SJSA1 (cell line): ENCODE measurements around the gene FAM124B. TPM values are rescaled to one million over a fixed set of nuclear protein-coding genes. Genes with fewer than 3 reads are reported as not detected.
"Not testable (repeated sequence)": the region's sequence is repeated elsewhere in the genome, so short reads cannot be mapped to it uniquely, and the experiment has no call there.

Experiments used
- DNase-seq, 2 experiments: peaks; one replicate each; pipeline ENCODE4 v3.0.0-alpha.2; 2015 to 2020; ENCODE audit warnings: low spot score in 2 of 2, low read depth in 1 of 2
- H3K27ac ChIP-seq: fragments of 250-450 bp; sonication (Bioruptor Pico); 2 replicates; pipeline ENCODE4 v1.5.1; 2020; ENCODE audit warnings: mild to moderate bottlenecking, moderate library complexity
- H3K27me3 ChIP-seq: fragments of 250-450 bp; sonication (Bioruptor Pico); replicated peaks from 2 replicates; pipeline ENCODE4 v1.5.1; 2020; ENCODE audit warnings: mild to moderate bottlenecking, moderate library complexity
- H3K36me3 ChIP-seq: fragments of 250-450 bp; sonication (Bioruptor Pico); 2 replicates; pipeline ENCODE4 v1.5.1; 2020; ENCODE audit warnings: mild to moderate bottlenecking
- H3K4me1 ChIP-seq: fragments of 250-450 bp; sonication (Bioruptor Pico); replicated peaks from 2 replicates; pipeline ENCODE4 v1.6.1; 2021; ENCODE audit warnings: mild to moderate bottlenecking
- H3K4me3 ChIP-seq: fragments of 250-450 bp; sonication (Bioruptor Pico); 2 replicates; pipeline ENCODE4 v1.5.1; 2020; ENCODE audit warnings: mild to moderate bottlenecking
- H3K9me3 ChIP-seq: fragments of 250-450 bp; sonication (Bioruptor Pico); replicated peaks from 2 replicates; pipeline ENCODE4 v1.5.1; 2020; ENCODE audit warnings: mild to moderate bottlenecking
- total RNA-seq: library from RNA; depleted of rRNA; stranded (reverse); fragments of >200 nt; shearing (Covaris generic); gene quantifications from 2 replicates; pipeline ENCODE4 v1.2.3, GENCODE V29; 2014

FAM124B gene
- total RNA-seq, 1 experiment from 2014 or later = not detected

- not testable (repeated sequence) for H3K27me3 ChIP-seq, H3K9me3 ChIP-seq, H3K27ac ChIP-seq, H3K4me3 ChIP-seq, H3K36me3 ChIP-seq, H3K4me1 ChIP-seq, DNase-seq
These were observed 19.6 kb downstream of the FAM124B start for GRCh38 chr2:224382280-224382647.

- H3K27me3 ChIP-seq = no peaks in the 10 kb centered on the region; the same call in 1 of the 2 replicates
- H3K4me1 ChIP-seq = no peaks in the 10 kb centered on the region
- no peaks in the 10 kb centered on the region for H3K9me3 ChIP-seq
- DNase-seq = no peak
- no peak overlapping the region for H3K27ac ChIP-seq
- no peak overlapping the region for H3K4me3 ChIP-seq
- H3K36me3 ChIP-seq = no peaks in the 10 kb centered on the region
These were observed 20.2 kb downstream of the FAM124B start for GRCh38 chr2:224381521-224382279.

- DNase-seq = no peak
- Histone ChIP-seq H3K27ac (no peak overlapping the region), H3K9me3 (no peaks in the 10 kb centered on the region), H3K36me3 (no peaks in the 10 kb centered on the region), H3K4me1 (no peaks in the 10 kb centered on the region), H3K4me3 (no peak overlapping the region), H3K27me3 (no peaks in the 10 kb centered on the region)
These were observed 21.9 kb downstream of the FAM124B start for GRCh38 chr2:224379986-224380385.

- Histone ChIP-seq H3K4me1 (no peaks in the 10 kb centered on the region), H3K27me3 (no peaks in the 10 kb centered on the region), H3K36me3 (no peaks in the 10 kb centered on the region), H3K9me3 (no peaks in the 10 kb centered on the region), H3K27ac (no peak overlapping the region), H3K4me3 (no peak overlapping the region)
- DNase-seq = no peak
These were observed 22.7 kb downstream of the FAM124B start for GRCh38 chr2:224379172-224379571.

- no peaks in the 10 kb centered on the region for H3K27me3 ChIP-seq
- no peaks in the 10 kb centered on the region for H3K4me1 ChIP-seq
- no peaks in the 10 kb centered on the region for H3K9me3 ChIP-seq
- no peak for DNase-seq
- no peak overlapping the region for H3K27ac ChIP-seq
- no peak overlapping the region for H3K4me3 ChIP-seq
- no peaks in the 10 kb centered on the region for H3K36me3 ChIP-seq
These were observed 23.2 kb downstream of the FAM124B start for GRCh38 chr2:224378701-224379097.

- no peak for DNase-seq
- H3K36me3 ChIP-seq = no peaks in the 10 kb centered on the region
- H3K4me3 ChIP-seq = no peak overlapping the region
- H3K27me3 ChIP-seq = no peaks in the 10 kb centered on the region
- H3K27ac ChIP-seq = no peak overlapping the region
- H3K9me3 ChIP-seq = no peaks in the 10 kb centered on the region
- no peaks in the 10 kb centered on the region for H3K4me1 ChIP-seq
These were observed 23.9 kb downstream of the FAM124B start for GRCh38 chr2:224377751-224378700.

GRCh38 chr2:224372641-224373040 lies 29.3 kb downstream of the FAM124B start:
- no peak for DNase-seq
- H3K36me3 ChIP-seq = no peaks in the 10 kb centered on the region

GRCh38 chr2:224369028-224369632 lies 32.8 kb downstream of the FAM124B start:
- no peaks in the 10 kb centered on the region for H3K27me3 ChIP-seq
- no peaks in the 10 kb centered on the region for H3K4me1 ChIP-seq
- peak in 1 of 2 experiments; percentile 33 for DNase-seq
- H3K4me3 ChIP-seq = no peak overlapping the region
- no peaks in the 10 kb centered on the region for H3K36me3 ChIP-seq
- H3K27ac ChIP-seq = no peak overlapping the region
- H3K9me3 ChIP-seq = no peaks in the 10 kb centered on the region

More at GRCh38 chr2:224372641-224373040, 29.3 kb downstream of the FAM124B start:
- H3K27me3 ChIP-seq = no peaks in the 10 kb centered on the region
- no peak overlapping the region for H3K27ac ChIP-seq
- H3K9me3 ChIP-seq = no peaks in the 10 kb centered on the region
- no peaks in the 10 kb centered on the region for H3K4me1 ChIP-seq
- no peak overlapping the region for H3K4me3 ChIP-seq

GRCh38 chr2:224366267-224366844 lies 35.6 kb downstream of the FAM124B start:
- Histone ChIP-seq H3K27ac (no peak overlapping the region), H3K9me3 (no peaks in the 10 kb centered on the region), H3K4me3 (no peak overlapping the region), H3K27me3 (no peaks in the 10 kb centered on the region), H3K4me1 (no peaks in the 10 kb centered on the region), H3K36me3 (no peaks in the 10 kb centered on the region)
- DNase-seq = no peak

- Histone ChIP-seq H3K27ac (no peak overlapping the region), H3K27me3 (no peaks in the 10 kb centered on the region), H3K4me1 (no peaks in the 10 kb centered on the region), H3K4me3 (no peak overlapping the region), H3K36me3 (no peaks in the 10 kb centered on the region), H3K9me3 (no peaks in the 10 kb centered on the region)
- DNase-seq = no peak
These were observed 36.6 kb downstream of the FAM124B start for GRCh38 chr2:224365331-224365730.

GRCh38 chr2:224363281-224363680 lies 38.6 kb downstream of the FAM124B start:
- no peaks in the 10 kb centered on the region for H3K27me3 ChIP-seq
- H3K4me3 ChIP-seq = no peak overlapping the region
- H3K9me3 ChIP-seq = no peaks in the 10 kb centered on the region
- DNase-seq = no peak
- no peaks in the 10 kb centered on the region for H3K4me1 ChIP-seq
- no peak overlapping the region for H3K27ac ChIP-seq
- no peaks in the 10 kb centered on the region for H3K36me3 ChIP-seq

- Histone ChIP-seq H3K4me3 (no peak overlapping the region), H3K27ac (no peak overlapping the region), H3K4me1 (no peaks in the 10 kb centered on the region), H3K9me3 (no peaks in the 10 kb centered on the region), H3K36me3 (no peaks in the 10 kb centered on the region), H3K27me3 (no peaks in the 10 kb centered on the region)
- DNase-seq = no peak
These were observed 39.8 kb downstream of the FAM124B start for GRCh38 chr2:224362094-224362493.

- Histone ChIP-seq H3K27me3 (no peaks in the 10 kb centered on the region; the same call in 1 of the 2 replicates), H3K27ac (no peak overlapping the region), H3K4me3 (no peak overlapping the region), H3K36me3 (no peaks in the 10 kb centered on the region), H3K9me3 (no peaks in the 10 kb centered on the region), H3K4me1 (no peaks in the 10 kb centered on the region)
- DNase-seq = no peak
These were observed 41.1 kb downstream of the FAM124B start for GRCh38 chr2:224360801-224361251.
